HG03575 (cell line): Measurements from ENCODE around the gene BLOC1S6.
A peak's percentile ranks its signal among the peaks of the same experiment; 100 is the strongest.

Experiments
- ATAC-seq: cut with Tn5 transposase; IDR thresholded peaks from one replicate; pipeline ENCODE4 v1.9.1; 2021; ENCODE audit not compliant: unreplicated experiment, insufficient number of reproducible peaks, low FRiP score; ENCODE audit errors: extremely low read depth

BLOC1S6 gene

GRCh38 chr15:45587095-45587862 is at the start of gene BLOC1S6:
TSS of gene BLOC1S6 (plus strand) at chr15:45587379. CDS start at chr15:45587444, 65 bp downstream.
- ATAC-seq: peak; percentile 48

- no peak for ATAC-seq
These were observed 47.5 kb upstream of the BLOC1S6 start for GRCh38 chr15:45539680-45540079.

GRCh38 chr15:45540531-45540930 is 46.6 kb upstream of the BLOC1S6 start:
- ATAC-seq: no peak

- no peak for ATAC-seq
These were observed 44.1 kb upstream of the BLOC1S6 start for GRCh38 chr15:45543051-45543450.

GRCh38 chr15:45544266-45545023 is 42.7 kb upstream of the BLOC1S6 start:
- ATAC-seq: no peak

GRCh38 chr15:45546789-45547188 is 40.4 kb upstream of the BLOC1S6 start:
- no peak for ATAC-seq

GRCh38 chr15:45548753-45549520 is 38.2 kb upstream of the BLOC1S6 start:
- no peak for ATAC-seq

GRCh38 chr15:45549541-45550220 is 37.5 kb upstream of the BLOC1S6 start:
- ATAC-seq: no peak

- no peak for ATAC-seq
These were observed 36.7 kb upstream of the BLOC1S6 start for GRCh38 chr15:45550436-45550835.

GRCh38 chr15:45551676-45552075 is 35.5 kb upstream of the BLOC1S6 start:
- no peak for ATAC-seq

GRCh38 chr15:45555934-45556608 is 31.1 kb upstream of the BLOC1S6 start:
- ATAC-seq: no peak

GRCh38 chr15:45572617-45573016 is 14.6 kb upstream of the BLOC1S6 start:
- ATAC-seq: no peak

- no peak for ATAC-seq
These were observed 13.1 kb upstream of the BLOC1S6 start for GRCh38 chr15:45573961-45574629.

- ATAC-seq: no peak
These were observed 5.3 kb upstream of the BLOC1S6 start for GRCh38 chr15:45581919-45582318.

- no peak for ATAC-seq
These were observed 3.2 kb upstream of the BLOC1S6 start for GRCh38 chr15:45583731-45584639.

- ATAC-seq: no peak
These were observed 1.9 kb upstream of the BLOC1S6 start for GRCh38 chr15:45585069-45585791.

- ATAC-seq: no peak
These were observed 1.1 kb upstream of the BLOC1S6 start for GRCh38 chr15:45586125-45586524.
